Measurements from ENCODE around the gene RPS6KA1.

DNA sequence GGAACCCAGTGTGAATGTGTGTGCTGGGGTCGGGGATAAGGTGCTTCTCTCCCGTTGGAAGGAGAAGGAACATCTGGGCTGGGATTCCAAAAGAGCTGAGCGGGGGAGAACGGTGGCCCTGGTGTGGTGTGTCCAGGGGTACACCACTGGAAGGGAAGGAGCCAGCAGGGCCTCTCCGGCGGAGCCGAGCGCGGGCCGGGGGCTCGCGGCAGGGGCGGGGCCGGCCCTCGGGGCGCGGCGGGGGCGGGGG lies 231 bp upstream of the RPS6KA1 start:
- no peak for TF ChIP-seq POLR2AphosphoS5 (IDR thresholded peaks at IDR 0.05; ENCODE audit: low read length)
- TF ChIP-seq FOXK2 (IDR thresholded peaks at IDR 0.05), result no peak
- no peak for TF ChIP-seq EGR1 (IDR thresholded peaks at IDR 0.05; ENCODE audit: borderline replicate concordance in 1 of 2, low read depth in 2 of 2, low read length in 2 of 2)
- TF ChIP-seq SIN3A (IDR thresholded peaks at IDR 0.05; ENCODE audit: low read depth, low read length), result no peak
- TF ChIP-seq, protein P1, sequence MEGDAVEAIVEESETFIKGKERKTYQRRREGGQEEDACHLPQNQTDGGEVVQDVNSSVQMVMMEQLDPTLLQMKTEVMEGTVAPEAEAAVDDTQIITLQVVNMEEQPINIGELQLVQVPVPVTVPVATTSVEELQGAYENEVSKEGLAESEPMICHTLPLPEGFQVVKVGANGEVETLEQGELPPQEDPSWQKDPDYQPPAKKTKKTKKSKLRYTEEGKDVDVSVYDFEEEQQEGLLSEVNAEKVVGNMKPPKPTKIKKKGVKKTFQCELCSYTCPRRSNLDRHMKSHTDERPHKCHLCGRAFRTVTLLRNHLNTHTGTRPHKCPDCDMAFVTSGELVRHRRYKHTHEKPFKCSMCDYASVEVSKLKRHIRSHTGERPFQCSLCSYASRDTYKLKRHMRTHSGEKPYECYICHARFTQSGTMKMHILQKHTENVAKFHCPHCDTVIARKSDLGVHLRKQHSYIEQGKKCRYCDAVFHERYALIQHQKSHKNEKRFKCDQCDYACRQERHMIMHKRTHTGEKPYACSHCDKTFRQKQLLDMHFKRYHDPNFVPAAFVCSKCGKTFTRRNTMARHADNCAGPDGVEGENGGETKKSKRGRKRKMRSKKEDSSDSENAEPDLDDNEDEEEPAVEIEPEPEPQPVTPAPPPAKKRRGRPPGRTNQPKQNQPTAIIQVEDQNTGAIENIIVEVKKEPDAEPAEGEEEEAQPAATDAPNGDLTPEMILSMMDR (IDR thresholded peaks at IDR 0.05 in 2 of 3, conservative IDR thresholded peaks at IDR 0.05 in 1 of 3; ENCODE audit: control insufficient read depth in 2 of 3, extremely low read depth in 1 of 3, insufficient read depth in 1 of 3, low read depth in 3 of 3, low read length in 3 of 3), result no peak
- TF ChIP-seq DPF2 (IDR thresholded peaks at IDR 0.05), result no peak
- TF ChIP-seq, protein P2, sequence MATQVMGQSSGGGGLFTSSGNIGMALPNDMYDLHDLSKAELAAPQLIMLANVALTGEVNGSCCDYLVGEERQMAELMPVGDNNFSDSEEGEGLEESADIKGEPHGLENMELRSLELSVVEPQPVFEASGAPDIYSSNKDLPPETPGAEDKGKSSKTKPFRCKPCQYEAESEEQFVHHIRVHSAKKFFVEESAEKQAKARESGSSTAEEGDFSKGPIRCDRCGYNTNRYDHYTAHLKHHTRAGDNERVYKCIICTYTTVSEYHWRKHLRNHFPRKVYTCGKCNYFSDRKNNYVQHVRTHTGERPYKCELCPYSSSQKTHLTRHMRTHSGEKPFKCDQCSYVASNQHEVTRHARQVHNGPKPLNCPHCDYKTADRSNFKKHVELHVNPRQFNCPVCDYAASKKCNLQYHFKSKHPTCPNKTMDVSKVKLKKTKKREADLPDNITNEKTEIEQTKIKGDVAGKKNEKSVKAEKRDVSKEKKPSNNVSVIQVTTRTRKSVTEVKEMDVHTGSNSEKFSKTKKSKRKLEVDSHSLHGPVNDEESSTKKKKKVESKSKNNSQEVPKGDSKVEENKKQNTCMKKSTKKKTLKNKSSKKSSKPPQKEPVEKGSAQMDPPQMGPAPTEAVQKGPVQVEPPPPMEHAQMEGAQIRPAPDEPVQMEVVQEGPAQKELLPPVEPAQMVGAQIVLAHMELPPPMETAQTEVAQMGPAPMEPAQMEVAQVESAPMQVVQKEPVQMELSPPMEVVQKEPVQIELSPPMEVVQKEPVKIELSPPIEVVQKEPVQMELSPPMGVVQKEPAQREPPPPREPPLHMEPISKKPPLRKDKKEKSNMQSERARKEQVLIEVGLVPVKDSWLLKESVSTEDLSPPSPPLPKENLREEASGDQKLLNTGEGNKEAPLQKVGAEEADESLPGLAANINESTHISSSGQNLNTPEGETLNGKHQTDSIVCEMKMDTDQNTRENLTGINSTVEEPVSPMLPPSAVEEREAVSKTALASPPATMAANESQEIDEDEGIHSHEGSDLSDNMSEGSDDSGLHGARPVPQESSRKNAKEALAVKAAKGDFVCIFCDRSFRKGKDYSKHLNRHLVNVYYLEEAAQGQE (IDR thresholded peaks at IDR 0.05; ENCODE audit: low read depth, low read length), result no peak
- no peak for TF ChIP-seq CBX5 (IDR thresholded peaks at IDR 0.05; ENCODE audit: low read depth)
- no peak for TF ChIP-seq SUZ12 (IDR thresholded peaks at IDR 0.05; ENCODE audit: unreplicated experiment)
- no peak for TF ChIP-seq STAT3 (IDR thresholded peaks at IDR 0.05; ENCODE audit: low read depth, low read length)
- TF ChIP-seq ZNF217 (IDR thresholded peaks at IDR 0.05), result no peak
- TF ChIP-seq NR2C2 (IDR thresholded peaks at IDR 0.05; ENCODE audit: borderline replicate concordance, control insufficient read depth, insufficient read length, low read depth), result no peak
- TF ChIP-seq EP300 (IDR thresholded peaks at IDR 0.05; ENCODE audit: borderline replicate concordance in 1 of 2, control insufficient read depth in 1 of 2, low read depth in 2 of 2, low read length in 2 of 2), result no peak
